Measurements from ENCODE around the gene BSND. TPM values are rescaled to one million over a fixed set of nuclear protein-coding genes. Genes with fewer than 3 reads are reported as not detected.

Gene BSND
- total and polyA plus RNA-seq, 9 of the 15 experiments (the other 6 are each of a cell fraction or from before 2014, with no cell fraction given), result not detected

DNA sequence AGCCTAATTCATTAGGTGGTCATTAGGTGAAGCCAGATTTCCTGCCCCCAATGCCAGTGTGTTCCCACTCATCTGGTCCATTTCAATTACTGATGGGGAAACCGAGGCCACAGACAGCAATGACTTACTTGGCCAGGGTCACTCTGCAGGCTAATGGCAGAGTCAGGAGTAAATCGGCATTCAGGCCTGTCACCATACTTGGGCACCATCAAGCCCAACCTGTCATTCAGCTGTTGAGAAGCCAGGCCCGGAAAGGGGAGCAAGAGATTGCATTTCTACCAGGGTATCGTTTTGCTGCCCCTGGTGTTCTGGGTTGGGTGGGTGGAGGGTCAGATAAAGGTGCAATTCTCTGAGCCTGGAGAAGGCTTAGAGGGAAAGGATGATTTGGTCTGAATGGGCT is 26.3 kb upstream of the BSND start:
- Histone ChIP-seq H3K27me3 (ENCODE audit: control insufficient read depth in 2 of 2, insufficient read depth in 2 of 2, low read length in 2 of 2) (peaks cover 17 to 55% of the 10 kb centered on the region in 2 experiments), H2AFZ (ENCODE audit: low read depth, low read length) (no peak overlapping the region), H3K9ac (ENCODE audit: insufficient read depth in 1 of 2, low read depth in 2 of 2, low read length in 2 of 2) (no peak overlapping the region), H4K20me1 (replicated peaks; ENCODE audit: control insufficient read depth, insufficient read depth, low read length) (no peaks in the 10 kb centered on the region), H3K9me1 (ENCODE audit: control insufficient read depth, insufficient read depth, low read length) (no peaks in the 10 kb centered on the region), H3K4me3 (no peak overlapping the region), H3K9me3 (replicated peaks; ENCODE audit: control insufficient read depth, insufficient read depth, low read depth, low read length) (no peaks in the 10 kb centered on the region), H3K4me2 (ENCODE audit: insufficient read depth, low read length) (no peak overlapping the region), H3K36me3 (ENCODE audit: control insufficient read depth, insufficient read depth, low read length) (no peaks in the 10 kb centered on the region), H3K4me1 (replicated peaks in 1 of 2; ENCODE audit: control insufficient read depth in 2 of 2, insufficient read depth in 2 of 2, low read length in 2 of 2) (no peaks in the 10 kb centered on the region), H3K79me2 (ENCODE audit: control insufficient read depth, insufficient read depth, low read length) (no peaks in the 10 kb centered on the region), H3K27ac (ENCODE audit: extremely low read depth, low read depth, low read length) (no peak overlapping the region)
- 0% methylated on average over 4 of the region's 4 CpGs for WGBS (ENCODE audit: insufficient coverage, low coverage, missing lambda C conversion rate)
- intact Hi-C loops (cut with micrococcal nuclease) (no loop called here), in situ Hi-C loops (cut with MboI) (no loop called here)
- ATAC-seq, result no peak
- FAIRE-seq, result no peak
- BruUV-seq (replicated peaks), result no TSS peak
- no peak for DNase-seq (ENCODE audit: extremely low read depth in 1 of 4, low spot score in 3 of 4)
- TF ChIP-seq ASH1L (IDR thresholded peaks at IDR 0.05; ENCODE audit: borderline replicate concordance, low read depth, partially characterized antibody) (no peak), ZBTB1 (CRISPR knock-in tag; IDR thresholded peaks at IDR 0.05; ENCODE audit: borderline replicate concordance, low read depth) (no peak), TCF7 (IDR thresholded peaks at IDR 0.05; ENCODE audit: borderline replicate concordance) (no peak), KDM4B (IDR thresholded peaks at IDR 0.05; ENCODE audit: borderline replicate concordance in 2 of 2, low read depth in 1 of 2) (no peak)
- ChIA-PET POLR2A (interaction anchor here (0.6 to 1.2 kb wide), 3 partner anchors 9 to 113 kb away, joined by 3 read pairs; no protein-coding TSS in a partner anchor), CTCF (ENCODE audit: low intra/inter-chr PET ratio) (interaction anchor here (0.6 kb wide), 1 partner anchor 9 kb away, joined by 3 read pairs; no protein-coding TSS in a partner anchor)

DNA sequence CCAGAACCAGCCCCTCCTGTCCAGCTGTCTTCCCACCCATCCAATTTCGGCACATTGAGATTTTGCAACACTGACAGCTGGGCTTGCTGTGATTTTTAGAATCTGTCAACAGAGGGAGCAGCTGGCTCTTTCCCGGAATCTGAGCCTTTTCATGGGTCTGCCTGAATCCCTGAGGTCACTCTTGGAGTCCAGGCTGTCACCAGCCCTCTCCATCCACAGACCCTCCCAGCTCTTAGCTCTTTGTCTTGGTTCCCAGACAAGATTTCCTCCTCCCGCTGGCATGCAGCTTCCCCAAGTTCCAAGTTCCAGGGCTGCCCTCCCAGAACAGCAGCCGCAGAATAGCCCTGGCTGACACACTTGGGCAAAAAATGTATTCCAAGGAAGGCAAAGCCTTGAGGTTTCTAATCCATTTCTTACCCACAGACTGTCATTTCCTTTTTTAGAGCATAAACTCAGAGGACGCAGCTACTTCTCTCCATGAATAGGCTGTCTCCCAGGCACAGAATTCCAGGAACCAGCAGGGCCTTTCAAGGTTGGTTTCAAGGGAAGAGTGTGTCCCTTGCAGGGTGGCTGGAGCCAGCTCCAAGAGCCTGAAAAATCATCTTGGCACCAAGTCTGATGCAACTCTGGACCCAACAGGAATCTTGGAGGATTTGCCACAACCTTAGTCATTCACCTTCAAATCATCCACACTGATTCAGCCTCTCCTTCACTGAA is 25.4 kb upstream of the BSND start:
- H3K79me2 ChIP-seq (ENCODE audit: control insufficient read depth, insufficient read depth, low read length), result no peaks in the 10 kb centered on the region
- H3K27me3 ChIP-seq (ENCODE audit: control insufficient read depth in 2 of 2, insufficient read depth in 2 of 2, low read length in 2 of 2), result peaks cover 21 to 60% of the 10 kb centered on the region in 2 experiments
- peak; percentile 53; the same call in 2 of the 3 replicates for ATAC-seq
- no peak for DNase-seq (ENCODE audit: extremely low read depth in 1 of 4, low spot score in 3 of 4)
- in situ Hi-C loops (cut with MboI), result no loop called here
- no peak overlapping the region for H3K4me2 ChIP-seq (ENCODE audit: insufficient read depth, low read length)
- H3K9me1 ChIP-seq (ENCODE audit: control insufficient read depth, insufficient read depth, low read length), result no peaks in the 10 kb centered on the region
- intact Hi-C loops (cut with micrococcal nuclease), result no loop called here
- H4K20me1 ChIP-seq (replicated peaks; ENCODE audit: control insufficient read depth, insufficient read depth, low read length), result no peaks in the 10 kb centered on the region
- no peak overlapping the region for H3K27ac ChIP-seq (ENCODE audit: extremely low read depth, low read depth, low read length)
- ChIA-PET CTCF (ENCODE audit: low intra/inter-chr PET ratio) (no interaction called here), POLR2A (interaction anchor here (0.6 to 1.3 kb wide), 6 partner anchors 9 to 1751 kb away, joined by 3 read pairs; no protein-coding TSS in a partner anchor)
- no peak overlapping the region for H2AFZ ChIP-seq (ENCODE audit: low read depth, low read length)
- H3K9ac ChIP-seq (ENCODE audit: insufficient read depth in 1 of 2, low read depth in 2 of 2, low read length in 2 of 2), result no peak overlapping the region
- H3K4me3 ChIP-seq, result no peak overlapping the region
- WGBS (ENCODE audit: insufficient coverage, low coverage, missing lambda C conversion rate), result 2% methylated on average over 5 of the region's 5 CpGs
- H3K36me3 ChIP-seq (ENCODE audit: control insufficient read depth, insufficient read depth, low read length), result no peaks in the 10 kb centered on the region
- BruUV-seq (replicated peaks), result no TSS peak
- no peaks in the 10 kb centered on the region for H3K9me3 ChIP-seq (replicated peaks; ENCODE audit: control insufficient read depth, insufficient read depth, low read depth, low read length)
- FAIRE-seq, result no peak
- no peaks in the 10 kb centered on the region for H3K4me1 ChIP-seq (replicated peaks in 1 of 2; ENCODE audit: control insufficient read depth in 2 of 2, insufficient read depth in 2 of 2, low read length in 2 of 2)
- TF ChIP-seq, protein P1, sequence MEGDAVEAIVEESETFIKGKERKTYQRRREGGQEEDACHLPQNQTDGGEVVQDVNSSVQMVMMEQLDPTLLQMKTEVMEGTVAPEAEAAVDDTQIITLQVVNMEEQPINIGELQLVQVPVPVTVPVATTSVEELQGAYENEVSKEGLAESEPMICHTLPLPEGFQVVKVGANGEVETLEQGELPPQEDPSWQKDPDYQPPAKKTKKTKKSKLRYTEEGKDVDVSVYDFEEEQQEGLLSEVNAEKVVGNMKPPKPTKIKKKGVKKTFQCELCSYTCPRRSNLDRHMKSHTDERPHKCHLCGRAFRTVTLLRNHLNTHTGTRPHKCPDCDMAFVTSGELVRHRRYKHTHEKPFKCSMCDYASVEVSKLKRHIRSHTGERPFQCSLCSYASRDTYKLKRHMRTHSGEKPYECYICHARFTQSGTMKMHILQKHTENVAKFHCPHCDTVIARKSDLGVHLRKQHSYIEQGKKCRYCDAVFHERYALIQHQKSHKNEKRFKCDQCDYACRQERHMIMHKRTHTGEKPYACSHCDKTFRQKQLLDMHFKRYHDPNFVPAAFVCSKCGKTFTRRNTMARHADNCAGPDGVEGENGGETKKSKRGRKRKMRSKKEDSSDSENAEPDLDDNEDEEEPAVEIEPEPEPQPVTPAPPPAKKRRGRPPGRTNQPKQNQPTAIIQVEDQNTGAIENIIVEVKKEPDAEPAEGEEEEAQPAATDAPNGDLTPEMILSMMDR (IDR thresholded peaks at IDR 0.05 in 2 of 3, conservative IDR thresholded peaks at IDR 0.05 in 1 of 3; ENCODE audit: insufficient read depth in 2 of 3, low read depth in 1 of 3, low read length in 3 of 3), result peak; percentile 14 to 46 (median 18); a peak in 3 of 6 replicates
- TF ChIP-seq ZNF668 (CRISPR knock-in tag; IDR thresholded peaks at IDR 0.05) (no peak), ZNF76 (CRISPR knock-in tag; IDR thresholded peaks at IDR 0.05; ENCODE audit: borderline replicate concordance) (no peak), KDM1A (IDR thresholded peaks at IDR 0.05) (peak; percentile 63 to 82; a peak in 3 of 4 replicates), MEIS2 (IDR thresholded peaks at IDR 0.05; ENCODE audit: partially characterized antibody) (no peak), NR3C1 (CRISPR knock-in tag; IDR thresholded peaks at IDR 0.05) (no peak), ZNF124 (CRISPR knock-in tag; IDR thresholded peaks at IDR 0.05) (no peak), MECOM (CRISPR knock-in tag; IDR thresholded peaks at IDR 0.05) (no peak), SAP30 (IDR thresholded peaks at IDR 0.05; ENCODE audit: borderline replicate concordance, insufficient read depth, low read depth, low read length, poor library complexity, severe bottlenecking) (no peak)
